Measurements from ENCODE around the gene ARID1B.
A peak's percentile ranks its signal among the peaks of the same experiment; 100 is the strongest.

Gene ARID1B

GRCh38 chr6:156906451-156906850, 129.3 kb downstream of the ARID1B start:
- no peak for ATAC-seq

GRCh38 chr6:156909212-156910010, 132.2 kb downstream of the ARID1B start:
- no peak for DNase-seq
- ATAC-seq: no peak

More at GRCh38 chr6:156906451-156906850, 129.3 kb downstream of the ARID1B start:
- DNase-seq: no peak

- ATAC-seq: no peak
- no peak for DNase-seq
These were observed 132.8 kb downstream of the ARID1B start for GRCh38 chr6:156910011-156910334.

DNA sequence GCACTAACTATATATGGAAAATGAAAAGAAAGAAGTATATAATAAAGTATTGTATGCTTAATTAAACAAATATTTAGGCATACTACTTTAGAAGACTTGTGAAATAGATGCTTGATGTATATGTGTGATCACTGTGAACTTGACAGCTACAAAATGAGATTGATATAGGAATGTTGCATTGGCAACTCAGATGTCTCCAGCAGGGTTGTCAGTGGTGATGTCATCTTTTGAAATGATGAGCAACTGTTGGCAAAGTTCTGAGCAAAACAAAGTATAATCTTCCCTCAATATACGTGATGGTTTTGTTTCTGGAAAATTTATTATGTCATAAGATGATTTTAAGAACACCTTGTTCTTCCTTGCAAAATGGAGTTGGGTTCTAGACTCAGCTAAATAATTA, 133.8 kb downstream of the ARID1B start:
- ATAC-seq (no peak), DNase-seq (no peak)

GRCh38 chr6:156911581-156911980, 134.4 kb downstream of the ARID1B start:
- DNase-seq (no peak), ATAC-seq (no peak)

DNA sequence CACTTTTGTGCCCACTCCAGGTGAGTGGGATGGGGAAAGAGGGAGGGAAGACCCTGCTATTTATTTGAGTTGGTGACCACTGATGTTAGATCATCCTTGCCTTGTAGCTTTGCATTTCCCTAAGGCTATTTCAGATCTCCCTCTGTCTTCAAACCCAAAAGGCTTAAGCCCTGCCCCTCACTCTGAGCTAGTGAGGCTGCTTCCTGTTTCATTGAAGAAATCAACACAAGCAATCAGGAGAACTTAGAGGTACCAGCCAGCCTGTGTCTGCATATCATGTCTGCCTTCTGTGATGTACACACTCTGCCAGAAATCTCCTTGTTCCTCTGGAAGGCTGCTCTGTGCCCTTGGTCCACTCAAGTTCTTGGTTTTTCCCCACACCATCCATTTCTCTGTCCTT, 135.3 kb downstream of the ARID1B start:
- DNase-seq (no peak), ATAC-seq (no peak)

GRCh38 chr6:156914181-156914580, 137.0 kb downstream of the ARID1B start:
- ATAC-seq (no peak), DNase-seq (no peak)

- no peak for ATAC-seq
- DNase-seq: no peak
These were observed 139.1 kb downstream of the ARID1B start for GRCh38 chr6:156916130-156916801.

GRCh38 chr6:156917213-156917612, 140.0 kb downstream of the ARID1B start:
- DNase-seq (no peak), ATAC-seq (no peak)

DNA sequence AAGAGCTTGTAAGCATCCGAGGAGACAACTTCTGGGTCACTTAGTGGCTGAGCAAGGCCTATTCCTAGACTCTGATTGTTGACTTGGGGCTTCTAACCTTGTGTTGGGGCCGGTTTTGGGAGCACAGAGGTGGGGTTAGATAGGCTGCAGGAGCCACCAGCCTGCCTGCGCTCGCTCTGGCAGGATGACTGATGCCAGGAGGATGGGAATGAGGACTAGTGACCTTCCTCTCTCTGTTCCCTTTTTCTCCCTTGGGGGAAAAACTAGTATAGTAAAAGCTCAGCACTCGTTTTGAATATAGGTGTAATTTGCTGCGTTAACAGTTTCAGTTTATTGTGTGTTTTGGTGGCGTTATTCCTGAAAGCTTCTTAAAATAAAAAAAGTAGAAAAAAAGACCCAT, 141.5 kb downstream of the ARID1B start:
- ATAC-seq: no peak

GRCh38 chr6:156919370-156919769, 142.2 kb downstream of the ARID1B start:
- no peak for DNase-seq
- no peak for ATAC-seq

More for the DNA sequence above, 141.5 kb downstream of the ARID1B start:
- no peak for DNase-seq

DNA sequence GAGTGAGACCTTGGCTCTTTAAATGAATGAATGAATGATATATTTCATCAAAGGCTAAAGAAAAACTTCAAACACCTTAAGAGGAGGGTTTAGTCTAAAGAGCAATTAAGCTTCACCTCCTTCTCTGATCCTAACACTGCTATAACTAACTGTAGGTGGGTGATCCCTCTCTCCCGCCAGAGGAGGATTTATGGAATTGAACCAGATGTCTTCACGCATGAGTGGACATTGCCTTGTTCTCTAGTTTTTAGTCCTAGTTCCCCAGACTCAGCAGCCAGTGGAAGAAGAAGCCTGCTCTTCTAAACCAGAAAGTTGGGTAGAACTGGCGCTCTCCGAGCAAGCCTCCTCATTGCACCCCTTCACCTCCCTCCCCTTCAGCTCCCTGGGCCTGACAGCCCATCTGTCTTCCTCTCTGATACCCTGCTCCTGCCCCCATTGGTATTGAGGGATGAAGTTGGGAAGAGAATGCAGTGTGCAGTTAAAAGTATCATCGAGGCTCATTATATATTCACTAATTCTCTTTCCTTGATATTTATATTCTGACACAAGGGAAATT, 142.7 kb downstream of the ARID1B start:
- no peak for DNase-seq
- no peak for ATAC-seq

DNA sequence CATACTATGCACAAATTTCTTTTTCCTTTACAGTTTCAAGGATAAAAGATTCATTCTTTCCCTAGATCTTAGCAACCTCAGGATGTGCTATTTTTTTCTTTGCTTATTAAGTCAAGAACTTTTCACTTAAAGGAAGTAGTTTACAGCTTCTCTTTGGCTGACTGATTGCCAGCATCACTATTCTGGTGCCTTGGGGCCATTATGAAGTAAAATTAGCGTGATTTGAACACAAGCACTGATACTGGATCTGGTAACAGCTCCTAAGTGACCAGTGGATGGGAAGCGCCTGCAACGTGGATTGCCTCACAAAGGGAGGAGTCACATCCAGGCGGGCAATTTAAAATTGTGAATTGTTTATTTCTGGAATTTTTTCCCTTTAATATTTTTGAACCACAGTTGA, 147.1 kb downstream of the ARID1B start:
- ATAC-seq: no peak

DNA sequence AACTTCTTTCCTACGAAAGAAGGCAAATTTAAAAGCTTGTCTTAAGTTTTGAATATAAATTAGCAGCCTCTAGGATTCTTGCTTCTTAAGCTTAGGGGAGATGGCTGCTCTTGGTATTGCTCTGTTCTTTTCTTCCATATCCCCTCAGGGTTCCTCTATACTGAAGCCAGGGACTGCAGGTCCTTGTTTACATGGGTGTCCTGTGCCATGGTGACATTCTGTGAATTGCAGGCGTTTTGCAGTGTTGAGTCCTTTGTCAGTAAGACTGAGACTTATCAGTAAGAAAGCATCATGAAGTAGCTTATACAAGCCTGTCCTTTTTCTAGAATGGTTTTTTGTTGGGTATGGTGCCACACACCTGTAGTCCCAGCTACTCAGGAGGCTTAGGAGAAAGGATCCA, 147.8 kb downstream of the ARID1B start:
- no peak for DNase-seq
- ATAC-seq: no peak

More for the DNA sequence above, 147.1 kb downstream of the ARID1B start:
- DNase-seq: no peak

DNA sequence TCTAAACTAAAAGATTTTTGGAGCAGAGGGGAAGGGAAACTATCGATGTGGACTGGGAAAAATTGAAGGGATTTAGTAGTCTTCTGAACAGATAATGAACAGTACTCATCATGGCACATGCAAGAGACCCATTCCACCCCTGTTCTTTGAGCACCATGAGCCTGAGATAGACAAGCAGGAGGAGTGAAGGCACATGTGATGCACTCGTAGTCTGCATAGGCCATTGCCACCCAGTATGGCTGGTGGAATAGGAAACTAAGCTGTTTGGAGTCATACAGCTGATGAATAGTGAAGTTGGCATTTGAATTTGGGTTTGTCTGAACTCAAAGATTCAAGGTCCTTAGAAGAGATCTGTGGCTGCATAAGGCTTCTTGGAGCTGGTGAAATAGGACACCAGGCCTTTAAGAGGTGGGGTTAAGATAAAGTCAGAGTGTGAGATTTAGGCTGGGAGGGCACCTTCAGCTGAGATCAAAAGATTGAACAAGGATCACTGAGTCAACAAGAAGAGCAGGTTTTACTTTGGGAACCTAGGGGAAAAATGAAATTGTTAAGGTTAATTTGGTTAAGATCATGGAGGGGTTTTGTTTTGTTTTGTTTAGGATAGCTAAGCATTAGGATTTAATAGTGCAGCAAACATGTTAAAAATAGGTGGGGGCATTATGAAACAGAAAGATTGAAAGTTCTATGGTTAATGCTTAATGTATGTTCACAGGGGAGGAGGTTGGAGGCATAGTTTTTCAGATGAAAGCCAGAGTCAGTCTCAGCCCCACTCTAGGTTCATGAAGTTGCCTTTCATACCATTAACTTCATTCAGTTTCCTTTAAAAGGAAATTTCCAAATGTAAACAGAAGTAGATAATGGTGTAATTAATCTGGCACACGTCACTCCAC, 148.8 kb downstream of the ARID1B start:
- peak; percentile 42 for ATAC-seq
- DNase-seq: no peak

- DNase-seq (no peak), ATAC-seq (no peak)
These were observed 150.9 kb downstream of the ARID1B start for GRCh38 chr6:156928126-156928525.

GRCh38 chr6:156928972-156929371, 151.8 kb downstream of the ARID1B start:
- DNase-seq: no peak
- peak; percentile 69 for ATAC-seq

DNA sequence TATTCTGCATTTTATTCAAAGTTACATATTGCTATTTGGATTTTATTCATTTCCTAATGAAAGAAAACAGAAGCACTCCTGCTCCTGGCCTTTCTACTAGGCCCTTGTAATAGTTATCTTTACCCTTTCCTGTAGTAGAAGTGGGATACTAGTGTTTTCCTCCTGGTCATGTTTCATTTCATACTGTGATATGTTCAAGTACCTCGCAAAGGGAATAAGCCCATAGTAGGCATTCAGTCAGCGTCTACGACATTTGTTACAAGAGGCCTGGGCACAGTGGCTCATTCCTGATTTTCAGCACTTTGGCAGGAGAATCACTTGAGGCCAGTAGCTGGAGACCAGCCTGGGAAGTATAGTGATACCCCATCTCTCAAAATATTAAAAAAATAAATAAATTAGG, 154.1 kb downstream of the ARID1B start:
- DNase-seq (no peak), ATAC-seq (no peak)

- DNase-seq: no peak
- no peak for ATAC-seq
These were observed 156.3 kb downstream of the ARID1B start for GRCh38 chr6:156933201-156934068.

GRCh38 chr6:156934069-156934460, 156.9 kb downstream of the ARID1B start:
- DNase-seq (no peak), ATAC-seq (no peak)

DNA sequence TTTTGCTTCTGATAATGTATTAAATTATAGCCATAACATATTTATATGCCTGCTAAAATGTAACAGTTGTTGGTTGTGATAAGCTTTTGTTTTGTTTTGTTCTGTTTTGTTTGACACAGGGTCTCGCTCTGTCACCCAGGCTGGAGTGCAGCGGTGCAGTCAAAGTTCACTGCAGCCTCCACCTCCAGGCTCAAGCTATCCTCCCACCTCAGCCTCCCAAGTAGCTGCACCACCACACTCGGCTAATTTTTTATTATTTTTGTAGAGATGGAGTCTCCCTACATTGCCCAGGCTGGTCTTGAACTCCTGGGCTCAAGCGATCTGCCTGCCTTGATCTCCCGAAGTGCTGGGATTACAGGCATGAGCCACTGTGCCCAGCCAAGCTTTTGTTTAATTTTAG, 157.8 kb downstream of the ARID1B start:
- ATAC-seq (no peak), DNase-seq (no peak)

- no peak for DNase-seq
- ATAC-seq: no peak
These were observed 161.0 kb downstream of the ARID1B start for GRCh38 chr6:156938143-156938542.
